KMS-11 (cell line): Measurements from ENCODE around the gene ARHGEF28.

ENCODE experiments used
- H2AFZ ChIP-seq: fragments of 200-600 bp; sonication (generic); 2 replicates; pipeline ENCODE4 v1.6.1; 2016; ENCODE audit warnings: antibody characterized with exemption, mixed run types, low read depth
- H3K27ac ChIP-seq: fragments of 200-600 bp; sonication (generic); 2 replicates; pipeline ENCODE4 v1.6.1; 2016; ENCODE audit warnings: mild to moderate bottlenecking, mixed run types
- H3K27me3 ChIP-seq: fragments of 200-600 bp; sonication (generic); 2 replicates; pipeline ENCODE4 v1.6.1; 2017; ENCODE audit warnings: mild to moderate bottlenecking, low read depth, mixed run types, moderate library complexity; ENCODE audit not compliant: insufficient read depth
- H3K36me3 ChIP-seq: fragments of 200-600 bp; sonication (generic); 2 replicates; pipeline ENCODE4 v1.6.1; 2017; ENCODE audit warnings: mild to moderate bottlenecking, mixed run types; ENCODE audit not compliant: insufficient read depth
- H3K4me1 ChIP-seq: fragments of 200-600 bp; sonication (generic); 2 replicates; pipeline ENCODE4 v1.6.1; 2016; ENCODE audit warnings: mild to moderate bottlenecking, low read depth, mixed run types; ENCODE audit not compliant: poor library complexity, severe bottlenecking
- H3K4me2 ChIP-seq: fragments of 200-600 bp; sonication (generic); 2 replicates; pipeline ENCODE4 v1.7.0; 2016; ENCODE audit warnings: mild to moderate bottlenecking, mixed run types
- H3K4me3 ChIP-seq: fragments of 200-600 bp; sonication (generic); IDR thresholded peaks from 2 replicates; pipeline ENCODE4 v1.6.1; 2017; ENCODE audit warnings: low read depth, low read length, mixed read lengths; ENCODE audit not compliant: insufficient read depth
- H3K79me2 ChIP-seq: fragments of 200-600 bp; sonication (generic); 2 replicates; pipeline ENCODE4 v1.6.1; 2016; ENCODE audit warnings: low read depth, mixed run types; ENCODE audit not compliant: insufficient read depth
- H3K9ac ChIP-seq: fragments of 200-600 bp; sonication (generic); 2 replicates; pipeline ENCODE4 v1.6.1; 2016; ENCODE audit warnings: mild to moderate bottlenecking, mixed run types
- H4K20me1 ChIP-seq: fragments of 200-600 bp; sonication (generic); 2 replicates; pipeline ENCODE4 v1.6.1; 2016; ENCODE audit warnings: mild to moderate bottlenecking, mixed run types; ENCODE audit not compliant: insufficient read depth
- CTCF ChIP-seq: fragments of 200-600 bp; sonication (generic); conservative IDR thresholded peaks from 2 replicates; pipeline ENCODE4 v1.6.1; 2017; ENCODE audit warnings: low read depth, mild to moderate bottlenecking, antibody characterized with exemption, low read length, moderate library complexity, mixed read lengths

The ARHGEF28 gene

DNA sequence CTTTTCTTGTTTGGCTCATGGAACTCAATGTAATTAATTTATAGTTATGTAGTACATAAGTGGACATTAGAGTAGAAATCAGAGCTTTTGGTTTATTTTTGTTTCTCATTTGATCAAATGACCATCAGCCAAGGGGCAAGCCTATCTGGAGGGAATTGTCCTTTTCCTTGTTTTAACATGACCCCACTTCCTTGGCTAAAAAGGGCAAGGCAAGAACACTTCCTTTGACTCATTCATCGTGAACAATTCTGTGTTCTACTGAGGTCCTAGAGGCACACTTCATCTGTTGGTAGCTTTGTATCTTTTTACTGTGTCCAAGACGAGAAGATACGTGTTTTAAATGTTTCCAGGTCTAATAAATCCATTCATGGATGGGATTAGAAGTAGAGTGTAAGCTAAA is 148.9 kb downstream of the ARHGEF28 start:
- no peaks in the 10 kb centered on the region for H4K20me1 ChIP-seq
- H3K4me3 ChIP-seq: no peak overlapping the region
- no peak overlapping the region for H3K9ac ChIP-seq
- H3K79me2 ChIP-seq: no peaks in the 10 kb centered on the region
- H3K36me3 ChIP-seq: no peaks in the 10 kb centered on the region
- H2AFZ ChIP-seq: no peak overlapping the region
- H3K27ac ChIP-seq: no peak overlapping the region
- H3K4me1 ChIP-seq: no peaks in the 10 kb centered on the region
- H3K27me3 ChIP-seq: no peaks in the 10 kb centered on the region
- no peak for TF ChIP-seq CTCF
- no peak overlapping the region for H3K4me2 ChIP-seq

- no peak overlapping the region for H2AFZ ChIP-seq
- no peaks in the 10 kb centered on the region for H3K27me3 ChIP-seq
- no peaks in the 10 kb centered on the region for H3K4me1 ChIP-seq
- H3K27ac ChIP-seq: no peak overlapping the region
- TF ChIP-seq CTCF: no peak
- H3K36me3 ChIP-seq: no peaks in the 10 kb centered on the region
- no peak overlapping the region for H3K4me2 ChIP-seq
- H4K20me1 ChIP-seq: no peaks in the 10 kb centered on the region
- no peak overlapping the region for H3K4me3 ChIP-seq
- H3K79me2 ChIP-seq: no peaks in the 10 kb centered on the region
- no peak overlapping the region for H3K9ac ChIP-seq
Measured at GRCh38 chr5:73776405-73776804, 150.4 kb downstream of the ARHGEF28 start.

GRCh38 chr5:73777192-73777591 is 151.2 kb downstream of the ARHGEF28 start:
- H3K4me1 ChIP-seq: no peaks in the 10 kb centered on the region
- no peak overlapping the region for H3K4me3 ChIP-seq
- no peaks in the 10 kb centered on the region for H3K79me2 ChIP-seq
- no peaks in the 10 kb centered on the region for H4K20me1 ChIP-seq
- H3K27ac ChIP-seq: no peak overlapping the region
- H3K27me3 ChIP-seq: no peaks in the 10 kb centered on the region
- H3K4me2 ChIP-seq: no peak overlapping the region
- TF ChIP-seq CTCF: no peak
- no peak overlapping the region for H2AFZ ChIP-seq
- H3K9ac ChIP-seq: no peak overlapping the region
- no peaks in the 10 kb centered on the region for H3K36me3 ChIP-seq

- no peak overlapping the region for H3K27ac ChIP-seq
- H2AFZ ChIP-seq: no peak overlapping the region
- H3K36me3 ChIP-seq: no peaks in the 10 kb centered on the region
- no peak for TF ChIP-seq CTCF
- H3K4me3 ChIP-seq: no peak overlapping the region
- no peak overlapping the region for H3K4me2 ChIP-seq
- H3K27me3 ChIP-seq: no peaks in the 10 kb centered on the region
- H3K9ac ChIP-seq: no peak overlapping the region
- no peaks in the 10 kb centered on the region for H3K79me2 ChIP-seq
- H3K4me1 ChIP-seq: no peaks in the 10 kb centered on the region
- no peaks in the 10 kb centered on the region for H4K20me1 ChIP-seq
Measured at GRCh38 chr5:73780302-73781080, 154.5 kb downstream of the ARHGEF28 start.
